ENCODE results near the gene SSBP3. TPM values are rescaled to one million over a fixed set of nuclear protein-coding genes. Genes with fewer than 3 reads are reported as not detected.

Gene SSBP3
- polyA plus RNA-seq, 1 of the 3 experiments (the other 2 are of a cell fraction) = 26.2 TPM

DNA sequence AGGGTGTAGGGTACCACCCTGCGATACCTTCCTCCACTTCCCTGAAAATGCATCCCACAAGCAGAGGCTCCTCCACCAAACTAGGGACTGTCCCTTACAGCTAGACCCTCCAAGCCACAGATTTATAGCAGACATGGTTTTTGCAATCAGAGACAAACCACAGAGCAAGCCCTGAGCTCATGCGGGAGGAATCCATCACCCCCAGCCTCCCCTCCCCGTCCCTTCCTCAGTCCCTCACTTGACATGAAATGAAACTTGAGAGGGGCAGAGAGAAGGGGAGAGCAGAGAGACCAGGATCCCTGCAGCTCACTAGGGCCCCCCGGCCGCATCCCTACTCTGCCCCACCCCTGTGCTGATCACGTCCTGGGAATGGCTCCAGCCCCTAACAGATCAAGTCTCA, 111.3 kb downstream of the SSBP3 start:
- no peaks in the 10 kb centered on the region; the same call in 1 of the 2 replicates for H4K20me1 ChIP-seq (ENCODE audit: insufficient read depth)
- H3F3A ChIP-seq (replicated peaks; ENCODE audit: insufficient read depth) = no peaks in the 10 kb centered on the region
- no peak for DNase-seq
- no peaks in the 10 kb centered on the region for H3K27me3 ChIP-seq (ENCODE audit: insufficient read depth)
- no peaks in the 10 kb centered on the region for H3K9me2 ChIP-seq
- no peak overlapping the region for H2AFZ ChIP-seq (ENCODE audit: low read depth)
- H3K36me3 ChIP-seq (replicated peaks in 1 of 2; ENCODE audit: control insufficient read depth in 1 of 2, insufficient read depth in 2 of 2, low read length in 1 of 2) = no peaks in the 10 kb centered on the region
- ChIA-PET POLR2A (no interaction called here), CTCF (interaction anchor here (1.2 kb wide), 1 partner anchor 253 kb away, joined by 3 read pairs; the partner anchor contains the start of gene ACOT11)
- 83% methylated on average over 5 of the region's 6 CpGs for WGBS (ENCODE audit: low lambda C conversion rate)
- H3K4me2 ChIP-seq = no peak overlapping the region
- H3K79me2 ChIP-seq (ENCODE audit: insufficient read depth) = peaks cover 4% of the 10 kb centered on the region; the same call in 1 of the 2 replicates
- no peak overlapping the region for H3K4me3 ChIP-seq (ENCODE audit: low read depth in 2 of 2, low read length in 1 of 2)
- TF ChIP-seq FOSL2 (IDR thresholded peaks at IDR 0.05; ENCODE audit: borderline replicate concordance, low read depth) (no peak), TAF1 (IDR thresholded peaks at IDR 0.05; ENCODE audit: borderline replicate concordance, low read depth, low read length) (no peak), CTCF (IDR thresholded peaks at IDR 0.05) (no peak), MAX (IDR thresholded peaks at IDR 0.05; ENCODE audit: low read depth) (no peak), GATA2 (CRISPR knock-in tag; IDR thresholded peaks at IDR 0.05) (no peak)
- TF ChIP-seq, protein P1, sequence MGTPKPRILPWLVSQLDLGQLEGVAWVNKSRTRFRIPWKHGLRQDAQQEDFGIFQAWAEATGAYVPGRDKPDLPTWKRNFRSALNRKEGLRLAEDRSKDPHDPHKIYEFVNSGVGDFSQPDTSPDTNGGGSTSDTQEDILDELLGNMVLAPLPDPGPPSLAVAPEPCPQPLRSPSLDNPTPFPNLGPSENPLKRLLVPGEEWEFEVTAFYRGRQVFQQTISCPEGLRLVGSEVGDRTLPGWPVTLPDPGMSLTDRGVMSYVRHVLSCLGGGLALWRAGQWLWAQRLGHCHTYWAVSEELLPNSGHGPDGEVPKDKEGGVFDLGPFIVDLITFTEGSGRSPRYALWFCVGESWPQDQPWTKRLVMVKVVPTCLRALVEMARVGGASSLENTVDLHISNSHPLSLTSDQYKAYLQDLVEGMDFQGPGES (IDR thresholded peaks at IDR 0.05; ENCODE audit: low read depth, low read length) = no peak
- TF ChIP-seq, protein P2, sequence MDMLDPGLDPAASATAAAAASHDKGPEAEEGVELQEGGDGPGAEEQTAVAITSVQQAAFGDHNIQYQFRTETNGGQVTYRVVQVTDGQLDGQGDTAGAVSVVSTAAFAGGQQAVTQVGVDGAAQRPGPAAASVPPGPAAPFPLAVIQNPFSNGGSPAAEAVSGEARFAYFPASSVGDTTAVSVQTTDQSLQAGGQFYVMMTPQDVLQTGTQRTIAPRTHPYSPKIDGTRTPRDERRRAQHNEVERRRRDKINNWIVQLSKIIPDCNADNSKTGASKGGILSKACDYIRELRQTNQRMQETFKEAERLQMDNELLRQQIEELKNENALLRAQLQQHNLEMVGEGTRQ (IDR thresholded peaks at IDR 0.05; ENCODE audit: borderline replicate concordance, low read depth, low read length) = no peak
- H3K4me1 ChIP-seq (ENCODE audit: control insufficient read depth in 1 of 2, insufficient read depth in 2 of 2, low read depth in 1 of 2, low read length in 1 of 2) = peaks cover 0 to 87% of the 10 kb centered on the region in 2 experiments; a peak in 2 of 4 replicates
- no peak overlapping the region; a peak in 1 of 4 replicates for H3K27ac ChIP-seq (ENCODE audit: low read depth in 2 of 2, low read length in 1 of 2)
- H3K9ac ChIP-seq = no peak overlapping the region
- H3K9me3 ChIP-seq = no peaks in the 10 kb centered on the region

- Histone ChIP-seq H3K36me3 (replicated peaks in 1 of 2; ENCODE audit: control insufficient read depth in 1 of 2, insufficient read depth in 2 of 2, low read length in 1 of 2) (no peaks in the 10 kb centered on the region), H3K4me2 (no peak overlapping the region), H3K79me2 (ENCODE audit: insufficient read depth) (peaks cover 7% of the 10 kb centered on the region; the same call in 1 of the 2 replicates), H4K20me1 (ENCODE audit: insufficient read depth) (peaks cover 4% of the 10 kb centered on the region; the same call in 1 of the 2 replicates), H2AFZ (ENCODE audit: low read depth) (no peak overlapping the region), H3K4me1 (ENCODE audit: control insufficient read depth in 1 of 2, insufficient read depth in 2 of 2, low read depth in 1 of 2, low read length in 1 of 2) (peaks cover 7 to 81% of the 10 kb centered on the region in 2 experiments), H3K9me3 (no peaks in the 10 kb centered on the region), H3K4me3 (ENCODE audit: low read depth in 2 of 2, low read length in 1 of 2) (no peak overlapping the region), H3K9ac (no peak overlapping the region), H3K27ac (ENCODE audit: low read depth in 2 of 2, low read length in 1 of 2) (peak overlapping the region in 1 of 2 experiments; percentile 36; a peak in 1 of 4 replicates), H3K9me2 (no peaks in the 10 kb centered on the region), H3K27me3 (ENCODE audit: insufficient read depth) (no peaks in the 10 kb centered on the region), H3F3A (replicated peaks; ENCODE audit: insufficient read depth) (no peaks in the 10 kb centered on the region)
- no peak for DNase-seq
- WGBS (ENCODE audit: low lambda C conversion rate) = 89% methylated on average over 9 of the region's 10 CpGs
- POLR2A ChIA-PET = interaction anchor here (1.7 kb wide), 1 partner anchor 18 kb away, joined by 5 read pairs; no protein-coding TSS in a partner anchor
- CTCF ChIA-PET = interaction anchor here (1.2 to 1.8 kb wide), 3 partner anchors 19 to 114 kb away, joined by 3 to 5 read pairs (median 4); partner anchors contain the start of gene SSBP3
- TF ChIP-seq TAF1 (IDR thresholded peaks at IDR 0.05; ENCODE audit: borderline replicate concordance, low read depth, low read length) = no peak
- TF ChIP-seq MXI1 (IDR thresholded peaks at IDR 0.05; ENCODE audit: low read depth, low read length) = no peak
- TF ChIP-seq FOXJ3 (CRISPR knock-in tag; IDR thresholded peaks at IDR 0.05) = no peak
- TF ChIP-seq NFIC (IDR thresholded peaks at IDR 0.05; ENCODE audit: borderline replicate concordance) = no peak
- TF ChIP-seq JUND (IDR thresholded peaks at IDR 0.05) = no peak
- TF ChIP-seq FOXM1 (IDR thresholded peaks at IDR 0.05; ENCODE audit: low read depth) = no peak
- TF ChIP-seq MEF2A (IDR thresholded peaks at IDR 0.05; ENCODE audit: borderline replicate concordance, low read depth) = no peak
- no peak for TF ChIP-seq ELF1 (IDR thresholded peaks at IDR 0.05)
- TF ChIP-seq, protein P3, sequence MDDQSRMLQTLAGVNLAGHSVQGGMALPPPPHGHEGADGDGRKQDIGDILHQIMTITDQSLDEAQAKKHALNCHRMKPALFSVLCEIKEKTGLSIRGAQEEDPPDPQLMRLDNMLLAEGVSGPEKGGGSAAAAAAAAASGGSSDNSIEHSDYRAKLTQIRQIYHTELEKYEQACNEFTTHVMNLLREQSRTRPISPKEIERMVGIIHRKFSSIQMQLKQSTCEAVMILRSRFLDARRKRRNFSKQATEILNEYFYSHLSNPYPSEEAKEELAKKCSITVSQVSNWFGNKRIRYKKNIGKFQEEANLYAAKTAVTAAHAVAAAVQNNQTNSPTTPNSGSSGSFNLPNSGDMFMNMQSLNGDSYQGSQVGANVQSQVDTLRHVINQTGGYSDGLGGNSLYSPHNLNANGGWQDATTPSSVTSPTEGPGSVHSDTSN (IDR thresholded peaks at IDR 0.05) = no peak
- no peak for TF ChIP-seq EZH2phosphoT487 (IDR thresholded peaks at IDR 0.05; ENCODE audit: borderline replicate concordance, low read depth)
- no peak for TF ChIP-seq NRF1 (IDR thresholded peaks at IDR 0.05; ENCODE audit: low read depth, low read length)
- no peak for TF ChIP-seq POLR2AphosphoS5 (IDR thresholded peaks at IDR 0.05; ENCODE audit: low read depth, low read length)
- TF ChIP-seq GATA2 (CRISPR knock-in tag; IDR thresholded peaks at IDR 0.05) = no peak
- no peak for TF ChIP-seq TEAD4 (IDR thresholded peaks at IDR 0.05; ENCODE audit: borderline replicate concordance, insufficient read depth)
- TF ChIP-seq SMC3 (IDR thresholded peaks at IDR 0.05; ENCODE audit: low read depth, low read length) = no peak
- TF ChIP-seq TCF12 (IDR thresholded peaks at IDR 0.05) = no peak
These were observed 113.9 kb downstream of the SSBP3 start for GRCh38 chr1:54292002-54292911.
